ENCODE data around the gene OR4D10. TPM values are rescaled to one million over a fixed set of nuclear protein-coding genes. Genes with fewer than 3 reads are reported as not detected.
"Not testable (repeated sequence)": the region's sequence is repeated elsewhere in the genome, so short reads cannot be mapped to it uniquely, and the experiment has no call there.

Gene OR4D10
- total RNA-seq: not detected
- long read RNA-seq: 0 reads

DNA sequence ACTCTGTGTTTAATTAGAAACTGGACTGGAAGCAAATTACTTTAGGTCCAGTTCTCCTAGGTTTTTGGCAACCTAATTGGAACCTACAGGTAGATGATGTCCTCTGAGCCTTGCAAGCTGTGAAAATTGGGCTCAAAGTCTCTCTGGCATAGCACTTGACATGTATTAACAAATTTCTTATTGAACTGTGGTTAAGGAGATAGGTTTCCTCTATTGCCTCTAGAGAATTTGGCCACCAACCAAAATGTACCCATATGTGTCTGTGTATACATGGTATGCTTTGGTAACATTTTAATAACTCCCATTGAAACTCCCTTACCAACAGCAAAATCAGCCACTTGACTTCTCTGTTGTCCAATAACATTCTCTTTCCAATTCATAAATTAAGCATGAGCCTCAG, at the start of gene OR4D10:
Gene OR4D10 (plus strand): TSS at position 301 of the 400 bp plus-strand sequence. CDS start 4,115 bp downstream, outside the sequence.
- intact Hi-C loops (cut with micrococcal nuclease): no loop called here
- ATAC-seq (no peak), DNase-seq (no peak)

- intact Hi-C loops (cut with micrococcal nuclease): no loop called here
- ATAC-seq (no peak), DNase-seq (no peak)
Measured at GRCh38 chr11:59423835-59424234, 49.3 kb upstream of the OR4D10 start.

DNA sequence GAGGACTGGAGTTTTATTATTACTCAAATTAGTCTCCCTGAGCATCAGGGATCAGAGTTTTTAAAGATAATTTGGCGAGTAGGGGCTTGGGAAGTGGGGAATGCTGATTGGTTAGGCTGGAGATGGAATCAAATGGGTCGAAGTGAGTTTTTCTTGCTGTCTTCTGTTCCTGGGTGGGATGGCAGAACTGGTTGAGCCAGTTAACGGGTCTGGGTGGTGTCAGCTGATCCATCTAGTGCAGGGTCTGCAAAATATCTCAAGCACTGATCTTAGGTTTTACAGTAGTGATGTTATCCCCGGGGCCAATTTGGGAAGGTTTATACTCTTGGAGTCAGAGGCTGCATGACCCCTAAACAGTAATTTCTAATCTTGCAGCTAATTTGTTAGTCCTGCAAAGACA, 48.0 kb upstream of the OR4D10 start:
- DNase-seq (no peak), ATAC-seq (no peak)
- intact Hi-C loops (cut with micrococcal nuclease): no loop called here

GRCh38 chr11:59426361-59427067, 46.6 kb upstream of the OR4D10 start, which contains the start of gene OR5A2:
Gene OR5A2 (minus strand): TSS chr11:59426413. CDS start chr11:59422953, 3,460 bp downstream.
- no peak for DNase-seq
- ATAC-seq: no peak
- intact Hi-C loops (cut with micrococcal nuclease): no loop called here

DNA sequence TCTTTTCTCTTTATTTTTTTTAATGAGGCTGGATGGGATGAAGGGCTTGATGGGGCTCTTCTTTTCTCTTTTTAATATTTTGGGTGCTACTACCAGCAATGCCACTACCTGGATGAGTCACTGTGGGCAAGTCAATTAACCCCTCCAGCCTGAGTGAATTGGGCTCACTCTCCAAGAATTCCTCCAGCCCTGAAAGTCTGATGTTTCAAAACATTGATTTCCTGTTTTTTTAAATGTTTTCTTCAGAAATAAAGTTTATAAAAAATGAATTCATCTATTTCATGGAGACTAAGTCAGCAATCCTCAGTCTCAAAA, 46.1 kb upstream of the OR4D10 start:
- intact Hi-C loops (cut with micrococcal nuclease): no loop called here

GRCh38 chr11:59429924-59430516, 43.1 kb upstream of the OR4D10 start:
- intact Hi-C loops (cut with micrococcal nuclease): no loop called here
- ATAC-seq (no peak), DNase-seq (no peak)

More for the DNA sequence above, 46.1 kb upstream of the OR4D10 start:
- no peak for DNase-seq
- ATAC-seq: no peak

- no peak for DNase-seq
- no peak for ATAC-seq
- intact Hi-C loops (cut with micrococcal nuclease): no loop called here
Measured at GRCh38 chr11:59436169-59436568, 36.9 kb upstream of the OR4D10 start, which contains the start of gene OR5A1. Gene OR5A1 (plus strand): TSS chr11:59436469. CDS start chr11:59443169, 6,700 bp downstream.

- intact Hi-C loops (cut with micrococcal nuclease): no loop called here
- ATAC-seq (no peak), DNase-seq (no peak)
Measured at GRCh38 chr11:59437770-59438169, 35.3 kb upstream of the OR4D10 start.

GRCh38 chr11:59445624-59446023, 27.5 kb upstream of the OR4D10 start:
- DNase-seq; ATAC-seq; intact Hi-C loops (cut with micrococcal nuclease): not testable (repeated sequence)

GRCh38 chr11:59448484-59448883, 24.6 kb upstream of the OR4D10 start:
- ATAC-seq (no peak), DNase-seq (no peak)
- intact Hi-C loops (cut with micrococcal nuclease): no loop called here

- ATAC-seq (no peak), DNase-seq (no peak)
- intact Hi-C loops (cut with micrococcal nuclease): no loop called here
Measured at GRCh38 chr11:59456661-59457060, 16.5 kb upstream of the OR4D10 start, which contains the start of gene OR4D6. Gene OR4D6 (plus strand): TSS chr11:59456961. CDS start chr11:59456961, 0 bp downstream.

GRCh38 chr11:59459916-59460315, 13.2 kb upstream of the OR4D10 start:
- no peak for DNase-seq
- no peak for ATAC-seq
- intact Hi-C loops (cut with micrococcal nuclease): no loop called here

DNA sequence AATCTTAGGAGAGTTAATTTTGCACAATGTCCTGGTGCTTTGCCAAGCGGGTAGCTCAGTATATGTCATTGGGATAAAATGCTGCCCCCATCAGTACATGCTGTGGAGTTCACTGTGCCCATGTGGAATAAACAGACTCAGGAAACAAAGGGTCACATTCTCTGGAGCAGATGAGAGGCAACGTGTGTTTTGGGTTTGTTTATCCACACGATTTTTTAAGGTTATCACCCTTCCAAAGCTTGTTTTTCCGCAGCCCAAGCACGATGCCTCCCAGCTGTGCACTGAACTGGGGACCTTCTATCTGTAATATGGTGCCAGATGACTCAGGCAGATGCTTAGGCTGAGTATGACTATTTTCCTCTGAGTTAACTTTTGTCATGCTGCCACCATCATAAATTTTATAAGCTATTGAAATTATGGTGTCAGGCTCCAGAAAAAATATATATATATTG, 9.9 kb upstream of the OR4D10 start:
- ATAC-seq: peak; percentile 69
- no peak for DNase-seq
- intact Hi-C loops (cut with micrococcal nuclease): no loop called here

DNA sequence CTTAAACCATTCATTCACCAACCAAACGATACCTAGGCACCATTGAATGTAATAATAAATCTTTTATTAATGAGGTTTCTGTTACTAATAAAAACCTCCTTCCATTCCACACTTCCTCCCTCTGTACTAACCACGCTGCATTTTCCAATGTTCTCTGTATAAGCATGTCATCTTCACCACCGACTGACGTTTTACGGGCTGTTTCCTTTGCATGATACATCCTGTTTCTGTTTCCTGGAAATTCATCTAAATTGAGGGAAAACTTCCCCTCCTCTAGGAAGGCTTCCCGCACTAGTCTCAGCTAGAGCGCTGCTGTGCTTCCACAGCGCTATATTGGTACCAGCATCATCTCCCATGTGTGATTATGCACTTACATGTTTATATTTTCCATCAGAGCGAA, 2.1 kb downstream of the OR4D10 start:
- no peak for DNase-seq
- ATAC-seq: no peak
- intact Hi-C loops (cut with micrococcal nuclease): no loop called here

DNA sequence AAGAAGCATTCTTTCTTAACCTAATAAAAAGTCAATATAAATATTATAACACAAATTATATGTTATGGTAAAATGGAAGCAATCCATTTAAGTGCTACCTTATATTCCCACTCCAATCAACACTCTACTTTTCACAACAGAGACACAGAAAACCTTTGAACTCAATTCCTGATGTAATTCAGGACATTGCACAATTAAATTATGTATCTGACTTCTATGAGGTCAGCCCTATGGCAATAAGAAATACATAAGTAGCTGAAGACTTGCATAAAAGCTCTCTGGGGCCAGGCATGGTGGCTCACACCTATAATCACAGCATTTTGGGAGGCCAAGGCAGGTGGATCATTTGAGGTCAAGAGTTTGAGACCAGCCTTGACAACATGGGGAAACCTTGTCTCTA, 6.8 kb downstream of the OR4D10 start:
- intact Hi-C loops (cut with micrococcal nuclease): no loop called here
- ATAC-seq (no peak), DNase-seq (no peak)

GRCh38 chr11:59480359-59480758, 7.2 kb downstream of the OR4D10 start:
- DNase-seq: no peak
- intact Hi-C loops (cut with micrococcal nuclease): no loop called here
- no peak for ATAC-seq

GRCh38 chr11:59501931-59502330, 28.8 kb downstream of the OR4D10 start:
- no peak for ATAC-seq

GRCh38 chr11:59503276-59503675, 30.2 kb downstream of the OR4D10 start, which contains the start of gene OR4D11:
Gene OR4D11 (plus strand): TSS chr11:59503576. CDS start chr11:59503576, 0 bp downstream.
- ATAC-seq: no peak

More at GRCh38 chr11:59501931-59502330, 28.8 kb downstream of the OR4D10 start:
- intact Hi-C loops (cut with micrococcal nuclease): no loop called here
- no peak for DNase-seq

DNA sequence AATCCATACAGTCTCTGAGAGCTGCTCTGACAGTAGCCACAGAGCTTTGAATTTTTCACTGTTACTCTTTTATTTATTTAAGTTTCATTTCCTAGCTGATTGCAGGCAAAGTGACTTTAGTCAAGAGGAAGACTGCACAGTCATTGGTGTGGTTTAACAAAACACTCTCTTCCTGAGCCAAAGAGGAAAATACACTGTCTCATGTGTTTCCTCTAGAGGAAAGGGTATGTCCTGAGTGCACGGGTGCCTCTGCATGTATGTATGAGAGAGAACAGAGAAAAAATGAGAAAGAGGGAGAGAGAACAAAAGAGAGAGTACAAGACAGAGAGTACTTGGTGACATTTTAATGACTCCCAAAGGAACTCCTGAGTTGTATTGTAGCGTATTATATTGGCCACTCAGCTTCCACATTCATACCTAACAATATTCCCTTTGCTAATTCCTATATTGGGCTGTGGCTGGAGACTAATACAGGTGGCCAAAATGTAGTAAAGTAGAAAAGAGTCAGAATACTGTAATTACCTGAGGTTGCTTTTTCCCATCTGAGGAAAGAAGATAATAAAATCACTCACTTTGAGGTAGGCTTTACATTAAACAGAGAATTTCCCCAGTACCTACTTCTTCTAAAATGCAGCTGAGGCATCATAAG, 38.0 kb downstream of the OR4D10 start, which contains the start of gene OR4D9:
Gene OR4D9 (plus strand): TSS at position 599 of the 649 bp plus-strand sequence. CDS start 3,374 bp downstream, outside the sequence.
- intact Hi-C loops (cut with micrococcal nuclease): no loop called here
- ATAC-seq (peak; percentile 36), DNase-seq (no peak)

More at GRCh38 chr11:59503276-59503675, 30.2 kb downstream of the OR4D10 start, which contains the start of gene OR4D11:
- intact Hi-C loops (cut with micrococcal nuclease): no loop called here
- no peak for DNase-seq

GRCh38 chr11:59511675-59512074, 38.6 kb downstream of the OR4D10 start:
- intact Hi-C loops (cut with micrococcal nuclease): no loop called here
- DNase-seq (no peak), ATAC-seq (no peak)

Data from left ventricle myocardium superior (tissue), 1 donor.